Mucosa of descending colon (tissue), 3 donors: ENCODE data around the gene ADAM15. TPM values are rescaled to one million over a fixed set of nuclear protein-coding genes. Genes with fewer than 3 reads are reported as not detected.
A peak's percentile ranks its signal among the peaks of the same experiment; 100 is the strongest.

ENCODE experiments used
- ATAC-seq: fragments of 200-7000 bp; cut with Tn5 transposase; one replicate; pipeline ENCODE4 v1.9.1; 2020; ENCODE audit warnings: mild to moderate bottlenecking, moderate library complexity
- DNase-seq, 3 donors: peaks; one replicate each; pipeline ENCODE4 v3.0.0-alpha.2; 2020
- H3K36me3 ChIP-seq: fragments of 200-600 bp; one replicate; pipeline ENCODE4 v1.8.0; 2021; ENCODE audit warnings: low read depth, mild to moderate bottlenecking
- H3K4me1 ChIP-seq: fragments of 200-600 bp; one replicate; pipeline ENCODE4 v1.8.0; 2021; ENCODE audit warnings: low read depth, mild to moderate bottlenecking
- H3K4me3 ChIP-seq: fragments of 200-600 bp; one replicate; pipeline ENCODE4 v1.8.0; 2021; ENCODE audit warnings: mild to moderate bottlenecking
- H3K9me3 ChIP-seq: fragments of 200-600 bp; one replicate; pipeline ENCODE4 v1.8.0; 2021; ENCODE audit warnings: mild to moderate bottlenecking
- intact Hi-C, 2 donors: fragments of 100-400 bp; cut with DNase I in 1 of 2; cut with micrococcal nuclease in 1 of 2; formaldehyde crosslinking; loops; one replicate each; pipeline versions ENCODE4 v1.11.0 to v1.11.1; 2022; cut with DNase I, micrococcal nuclease
- total RNA-seq, 3 donors: library from RNA; stranded (reverse); fragmentation: NEBNext Ultra II Directional in 2 of 3; extraction: Animal tissue kit (Norgen Biotek cat#: 25700) in 2 of 3; gene quantifications; one replicate each; pipeline versions ENCODE4 v1.2.1 to v1.2.4, GENCODE V29; 2021 to 2023
- TF ChIP-seq, protein P1 (sequence below): fragments of 200-600 bp; IDR thresholded peaks from one replicate; pipeline ENCODE4 v1.8.0; 2022; ENCODE audit warnings: antibody characterized with exemption, mild to moderate bottlenecking
- donor health status: DM: no; HTN: no; CAD: no; lungs with moderate emphysema.
- donor health status: DM: no; HTN: no; CAD: no.
- donor health status: DM: no; HTN: yes; CAD: no.

Gene ADAM15
- total RNA-seq, 3 donors from 2014 or later, result 71.8 to 148 (median 79.7) TPM

- intact Hi-C loops, result loop anchor here in 1 of 2 donors (5.0 kb wide), 1 partner anchor 73 kb away; no protein-coding TSS in a partner anchor
- TF ChIP-seq, protein P1, sequence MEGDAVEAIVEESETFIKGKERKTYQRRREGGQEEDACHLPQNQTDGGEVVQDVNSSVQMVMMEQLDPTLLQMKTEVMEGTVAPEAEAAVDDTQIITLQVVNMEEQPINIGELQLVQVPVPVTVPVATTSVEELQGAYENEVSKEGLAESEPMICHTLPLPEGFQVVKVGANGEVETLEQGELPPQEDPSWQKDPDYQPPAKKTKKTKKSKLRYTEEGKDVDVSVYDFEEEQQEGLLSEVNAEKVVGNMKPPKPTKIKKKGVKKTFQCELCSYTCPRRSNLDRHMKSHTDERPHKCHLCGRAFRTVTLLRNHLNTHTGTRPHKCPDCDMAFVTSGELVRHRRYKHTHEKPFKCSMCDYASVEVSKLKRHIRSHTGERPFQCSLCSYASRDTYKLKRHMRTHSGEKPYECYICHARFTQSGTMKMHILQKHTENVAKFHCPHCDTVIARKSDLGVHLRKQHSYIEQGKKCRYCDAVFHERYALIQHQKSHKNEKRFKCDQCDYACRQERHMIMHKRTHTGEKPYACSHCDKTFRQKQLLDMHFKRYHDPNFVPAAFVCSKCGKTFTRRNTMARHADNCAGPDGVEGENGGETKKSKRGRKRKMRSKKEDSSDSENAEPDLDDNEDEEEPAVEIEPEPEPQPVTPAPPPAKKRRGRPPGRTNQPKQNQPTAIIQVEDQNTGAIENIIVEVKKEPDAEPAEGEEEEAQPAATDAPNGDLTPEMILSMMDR, result no peak
- no peak overlapping the region for H3K4me3 ChIP-seq
Measured at GRCh38 chr1:155094622-155094948, 43.5 kb downstream of the ADAM15 start.

DNA sequence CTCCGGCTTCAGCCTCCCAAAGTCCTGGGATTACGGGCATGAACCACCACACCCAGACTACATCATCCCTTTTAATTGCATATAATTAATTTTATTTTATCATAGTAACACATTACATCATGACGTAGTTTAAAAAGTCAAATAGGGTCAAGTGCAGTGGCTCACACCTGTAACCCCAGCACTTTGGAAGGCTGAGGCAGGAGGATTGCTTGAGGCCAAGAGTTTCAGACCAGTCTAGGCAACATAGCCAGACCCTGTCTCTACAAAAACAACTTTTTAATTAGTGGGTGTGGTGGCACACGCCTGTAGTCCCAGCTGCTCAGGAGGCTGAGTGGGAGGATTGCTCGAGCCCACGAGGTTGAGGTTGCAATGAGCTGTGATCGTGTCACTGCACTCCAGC is 48.2 kb downstream of the ADAM15 start:
- H3K4me1 ChIP-seq, result peaks cover 13% of the 10 kb centered on the region
- ATAC-seq (peak; percentile 62), DNase-seq (no peak)
- TF ChIP-seq, protein P1, result no peak
- intact Hi-C loops, result no loop called here
- H3K9me3 ChIP-seq, result no peaks in the 10 kb centered on the region
- no peaks in the 10 kb centered on the region for H3K36me3 ChIP-seq
- no peak overlapping the region for H3K4me3 ChIP-seq

More at GRCh38 chr1:155094622-155094948, 43.5 kb downstream of the ADAM15 start:
- Histone ChIP-seq H3K4me1 (peaks cover 9% of the 10 kb centered on the region), H3K36me3 (no peaks in the 10 kb centered on the region), H3K9me3 (no peaks in the 10 kb centered on the region)
- ATAC-seq (no peak), DNase-seq (no peak)

DNA sequence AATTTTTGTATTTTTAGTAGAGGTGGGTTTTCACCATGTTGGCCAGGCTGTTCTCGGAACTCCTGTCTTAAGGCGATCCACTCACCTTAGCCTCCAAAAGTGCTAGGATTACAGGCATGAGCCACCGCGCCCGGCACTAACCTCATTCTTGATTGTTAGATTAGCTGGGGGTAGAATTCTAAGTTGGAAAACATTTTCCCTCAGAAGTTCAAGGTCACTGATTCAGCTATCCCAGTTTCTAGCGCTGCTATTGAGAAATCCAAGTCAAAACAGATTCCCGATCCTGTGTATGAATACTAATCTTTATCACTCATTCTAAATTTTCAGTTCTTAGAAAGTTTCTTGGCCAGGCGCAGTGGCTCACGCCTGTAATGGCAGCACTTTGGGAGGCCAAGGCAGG is 52.2 kb downstream of the ADAM15 start:
- intact Hi-C loops, result no loop called here
- peaks cover 10% of the 10 kb centered on the region for H3K4me1 ChIP-seq
- no peak for ATAC-seq
- H3K4me3 ChIP-seq, result no peak overlapping the region
- DNase-seq, result peak in 1 of 3 donors; percentile 18
- H3K9me3 ChIP-seq, result no peaks in the 10 kb centered on the region
- no peaks in the 10 kb centered on the region for H3K36me3 ChIP-seq
- TF ChIP-seq, protein P1, result no peak

GRCh38 chr1:155104605-155105534 is 53.8 kb downstream of the ADAM15 start:
- Histone ChIP-seq H3K9me3 (no peaks in the 10 kb centered on the region), H3K4me1 (peaks cover 10% of the 10 kb centered on the region), H3K4me3 (no peak overlapping the region), H3K36me3 (no peaks in the 10 kb centered on the region)
- peak; percentile 8 for ATAC-seq
- TF ChIP-seq, protein P1, result no peak
- DNase-seq, result no peak
- intact Hi-C loops, result no loop called here

DNA sequence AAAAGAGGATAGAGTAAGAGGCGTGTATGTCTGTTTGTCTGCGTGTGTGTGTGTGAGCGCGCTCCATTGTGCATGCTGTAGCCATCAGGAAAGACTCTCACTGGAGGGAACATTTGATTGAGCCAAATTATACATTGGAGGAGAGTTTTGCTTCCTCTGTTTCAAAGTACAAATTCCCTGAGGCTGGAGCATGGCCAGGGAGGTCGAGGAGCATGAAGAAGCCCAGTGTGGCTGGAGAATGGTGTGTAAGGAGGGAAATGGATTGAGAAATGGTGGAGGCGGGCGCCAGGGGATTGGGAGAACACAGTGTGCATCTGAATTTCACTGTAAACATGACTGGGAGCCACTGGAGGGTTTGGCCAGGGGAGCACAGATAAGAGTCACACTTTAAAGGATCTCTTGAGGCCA is 54.5 kb downstream of the ADAM15 start:
- TF ChIP-seq, protein P1, result no peak
- Histone ChIP-seq H3K9me3 (no peaks in the 10 kb centered on the region), H3K36me3 (no peaks in the 10 kb centered on the region), H3K4me3 (no peak overlapping the region), H3K4me1 (peaks cover 10% of the 10 kb centered on the region)
- DNase-seq (peak in 2 of 3 donors; percentile 55 to 59), ATAC-seq (peak; percentile 64)
- intact Hi-C loops, result no loop called here
